HCT116 (cell line): Measurements from ENCODE around the gene WDR37. TPM values are rescaled to one million over a fixed set of nuclear protein-coding genes. Genes with fewer than 3 reads are reported as not detected.

Experiments
- ATAC-seq: fragments of 200-7000 bp; cut with Tn5 transposase; 2 replicates; pipeline ENCODE4 v1.9.1; 2020; ENCODE audit warnings: mild to moderate bottlenecking, moderate library complexity
- BruUV-seq: library from RNA; stranded (reverse); fragments of 400-500 nt; replicated peaks from 2 replicates; lab custom pipeline; 2021; lab: Mats Ljungman, UMichigan
- CTCF ChIA-PET: fragments of 300-600 bp; sonication (Branson Sonifier 250); formaldehyde crosslinking; loops from one replicate; lab custom pipeline; 2021; ENCODE audit warnings: antibody characterized with exemption; lab: Charles Lee
- POLR2A ChIA-PET: fragments of 300-600, 350-600 bp; sonication (Branson Sonifier 250); formaldehyde crosslinking; loops from one replicate; lab custom pipeline; 2021; ENCODE audit warnings: antibody characterized with exemption; lab: Charles Lee
- RAD21 ChIA-PET, 2 experiments: fragments of 300-600 bp; sonication (Branson Sonifier 250); formaldehyde crosslinking; loops; one replicate each; lab custom pipeline; 2023; ENCODE audit warnings: low total read pairs in 2 of 2; ENCODE audit not compliant: uncharacterized antibody in 2 of 2, unreplicated experiment in 2 of 2, low non-redundant PET in 1 of 2; lab: Charles Lee
- DNase-seq: peaks from one replicate; pipeline ENCODE4 v3.0.0-alpha.2; 2010; ENCODE audit warnings: low read depth, low spot score
- H2AFZ ChIP-seq: fragments of 200-600 bp; shearing (Covaris generic), sonication (generic); 2 replicates; pipeline ENCODE4 v1.6.1; 2017; ENCODE audit warnings: low read depth, mixed run types, mixed read lengths, antibody characterized with exemption, low read length; ENCODE audit not compliant: poor library complexity, severe bottlenecking
- H3K27ac ChIP-seq: 2 replicates; pipeline ENCODE4 v1.5.1; 2012; ENCODE audit warnings: low read depth, low read length
- H3K27me3 ChIP-seq: fragments of 200-600 bp; sonication (generic); 2 replicates; pipeline ENCODE4 v1.6.1; 2016; ENCODE audit warnings: mixed run types, low read length, mixed read lengths; ENCODE audit not compliant: insufficient read depth
- H3K36me3 ChIP-seq, 2 experiments: fragments of 200-500 bp in 1 of 2; fragments of 200-600 bp in 1 of 2; sonication (Bioruptor generic) in 1 of 2; sonication (generic) in 1 of 2; 2 replicates each; pipeline versions ENCODE4 v1.5.1 to v1.6.1; 2014 to 2016; ENCODE audit warnings: low read length in 2 of 2, inconsistent platforms in 1 of 2, mixed read lengths in 1 of 2, mixed run types in 1 of 2; ENCODE audit not compliant: insufficient read depth in 2 of 2, control insufficient read depth in 1 of 2
- H3K4me1 ChIP-seq, 2 experiments: fragments of 200-600 bp in 1 of 2; sonication (generic) in 1 of 2; 2 replicates each; pipeline versions ENCODE4 v1.5.1 to v1.6.1; 2012 to 2017; ENCODE audit warnings: low read length in 2 of 2, inconsistent platforms in 1 of 2, mild to moderate bottlenecking in 1 of 2, mixed read lengths in 1 of 2, mixed run types in 1 of 2, moderate library complexity in 1 of 2; ENCODE audit not compliant: insufficient read depth in 2 of 2, control insufficient read depth in 1 of 2
- H3K4me2 ChIP-seq: fragments of 200-600 bp; sonication (generic); 2 replicates; pipeline ENCODE4 v1.6.1; 2017; ENCODE audit warnings: mixed run types, low read length, mixed read lengths
- H3K4me3 ChIP-seq, 2 experiments: fragments of 200-600 bp in 1 of 2; sonication (generic) in 1 of 2; replicated peaks in 1 of 2; 2 replicates each; pipeline ENCODE4 v1.5.1; 2011 to 2016; ENCODE audit warnings: low read length in 2 of 2, control low read depth in 1 of 2, low read depth in 1 of 2, mild to moderate bottlenecking in 1 of 2, mixed read lengths in 1 of 2, mixed run types in 1 of 2
- H3K79me2 ChIP-seq: fragments of 200-600 bp; sonication (generic); 2 replicates; pipeline ENCODE4 v1.6.1; 2017; ENCODE audit warnings: mild to moderate bottlenecking, mixed run types, low read length, moderate library complexity, mixed read lengths; ENCODE audit not compliant: insufficient read depth
- H3K9ac ChIP-seq: fragments of 200-600 bp; sonication (generic); 2 replicates; pipeline ENCODE4 v1.6.1; 2016; ENCODE audit warnings: low read length, mixed read lengths
- H3K9me2 ChIP-seq: fragments of 200-600 bp; sonication (generic), shearing (Covaris generic); 2 replicates; pipeline ENCODE4 v1.6.1; 2017; ENCODE audit warnings: mixed run types, mild to moderate bottlenecking, moderate library complexity; ENCODE audit not compliant: insufficient read depth
- H3K9me3 ChIP-seq, 2 experiments: fragments of 200-500 bp in 1 of 2; fragments of 200-600 bp in 1 of 2; sonication (Bioruptor generic) in 1 of 2; sonication (generic) in 1 of 2; 2 replicates each; pipeline ENCODE4 v1.6.1; 2014 to 2017; ENCODE audit warnings: low read length in 2 of 2, mixed read lengths in 2 of 2, inconsistent platforms in 1 of 2, low read depth in 1 of 2, mild to moderate bottlenecking in 1 of 2, mixed run types in 1 of 2, moderate library complexity in 1 of 2; ENCODE audit not compliant: control insufficient read depth in 1 of 2, insufficient read depth in 1 of 2
- H4K20me1 ChIP-seq: fragments of 200-600 bp; sonication (generic), shearing (Covaris generic); 2 replicates; pipeline ENCODE4 v1.6.1; 2017; ENCODE audit warnings: mixed run types, mild to moderate bottlenecking, moderate library complexity; ENCODE audit not compliant: insufficient read depth
- ATF3 ChIP-seq: IDR thresholded peaks from 2 replicates; pipeline ENCODE4 v1.6.1; 2012
- CBX3 ChIP-seq: IDR thresholded peaks from 2 replicates; pipeline ENCODE4 v1.6.1; 2012; ENCODE audit warnings: low read depth
- CTCF ChIP-seq, 3 experiments: fragments of 200-600 bp in 1 of 3; sonication (generic) in 1 of 3; IDR thresholded peaks in 2 of 3; conservative IDR thresholded peaks in 1 of 3; 2 replicates each; pipeline ENCODE4 v1.5.1; 2012 to 2017; ENCODE audit warnings: low read depth in 2 of 3, low read length in 2 of 3, antibody characterized with exemption in 1 of 3, borderline replicate concordance in 1 of 3, control low read depth in 1 of 3, mild to moderate bottlenecking in 1 of 3, mixed read lengths in 1 of 3, mixed run types in 1 of 3, moderate library complexity in 1 of 3; ENCODE audit not compliant: insufficient read depth in 1 of 3
- JUND ChIP-seq: IDR thresholded peaks from 2 replicates; pipeline ENCODE4 v1.6.1; 2012
- RAD21 ChIP-seq: IDR thresholded peaks from 2 replicates; pipeline ENCODE4 v1.6.1; 2012; ENCODE audit warnings: low read depth, mild to moderate bottlenecking
- SP1 ChIP-seq: IDR thresholded peaks from 2 replicates; pipeline ENCODE4 v1.6.1; 2012; ENCODE audit warnings: low read depth
- SRF ChIP-seq: IDR thresholded peaks from 2 replicates; pipeline ENCODE4 v1.6.1; 2012; ENCODE audit warnings: low read depth
- ZBTB33 ChIP-seq: IDR thresholded peaks from 2 replicates; pipeline ENCODE4 v1.6.1; 2011; ENCODE audit warnings: mild to moderate bottlenecking, low read length, moderate library complexity; ENCODE audit not compliant: insufficient replicate concordance; ENCODE audit errors: extremely low read depth
- intact Hi-C: fragments of 100-400 bp; cut with micrococcal nuclease; formaldehyde crosslinking; loops from 2 replicates; pipeline ENCODE4 v1.10.0; 2022
- total RNA-seq: library from RNA; stranded (reverse); gene quantifications from one replicate; pipeline ENCODE4 v1.2.1, GENCODE V29; 2021; ENCODE audit not compliant: unreplicated experiment

WDR37 gene
- total RNA-seq, 1 experiment from 2014 or later, result 9.1 TPM

GRCh38 chr10:1035201-1035600 is 21.0 kb upstream of the WDR37 start (continued):
- TF ChIP-seq CTCF (IDR thresholded peaks at IDR 0.05 in 2 of 3, conservative IDR thresholded peaks at IDR 0.05 in 1 of 3; ENCODE audit: borderline replicate concordance in 1 of 3, insufficient read depth in 1 of 3, low read depth in 2 of 3, low read length in 2 of 3), result no peak
- TF ChIP-seq SRF, result no peak
- no peak for TF ChIP-seq SP1
- no peak for TF ChIP-seq JUND
- TF ChIP-seq ATF3, result no peak
- no peak for TF ChIP-seq CBX3

GRCh38 chr10:1036341-1036791 is 19.8 kb upstream of the WDR37 start:
- intact Hi-C loops, result no loop called here
- ATAC-seq, result no peak
- Histone ChIP-seq H3K4me1 (0 out of 4 replicates have a peak, but pooled peaks cover 0 to 3% of the 10 kb centered on the region in 2 experiments), H3K9ac (no peak overlapping the region), H3K27me3 (no peaks in the 10 kb centered on the region), H3K9me3 (no peaks in the 10 kb centered on the region), H3K4me3 (no peak overlapping the region), H3K4me2 (no peak overlapping the region), H3K27ac (no peak overlapping the region), H4K20me1 (no peaks in the 10 kb centered on the region), H2AFZ (no peak overlapping the region), H3K9me2 (no peaks in the 10 kb centered on the region), H3K36me3 (peaks cover 12 to 14% of the 10 kb centered on the region in 2 experiments), H3K79me2 (no peaks in the 10 kb centered on the region)
- BruUV-seq, result no TSS peak
- ChIA-PET POLR2A (no interaction called here), CTCF (no interaction called here), RAD21 (no interaction called here)
- DNase-seq, result no peak
- TF ChIP-seq RAD21 (no peak), ZBTB33 (no peak)
